ENCODE data around the gene MPZL1. TPM values are rescaled to one million over a fixed set of nuclear protein-coding genes. Genes with fewer than 3 reads are reported as not detected.
A peak's percentile ranks its signal among the peaks of the same experiment; 100 is the strongest.

The MPZL1 gene
- total and polyA plus RNA-seq, 2 of the 13 experiments (the other 11 are each of a cell fraction or from before 2014, with no cell fraction given): 38.0 to 68.7 TPM

GRCh38 chr1:167714439-167715156 lies 7.2 kb upstream of the MPZL1 start (continued):
- TF ChIP-seq MYC (CRISPR knock-in tag; IDR thresholded peaks at IDR 0.05; ENCODE audit: borderline replicate concordance): peak; percentile 96
- no peak for TF ChIP-seq GLMP (CRISPR knock-in tag; IDR thresholded peaks at IDR 0.05; ENCODE audit: borderline replicate concordance)
- TF ChIP-seq ZNF124 (CRISPR knock-in tag; IDR thresholded peaks at IDR 0.05): peak; percentile 25; the same call in 1 of the 2 replicates
- no peak; the same call in 1 of the 2 replicates for TF ChIP-seq ZSCAN30 (CRISPR knock-in tag; IDR thresholded peaks at IDR 0.05)
- 0 out of 2 replicates have a peak, but pooled peaks have one; percentile 37 for TF ChIP-seq BRF2 (CRISPR knock-in tag; IDR thresholded peaks at IDR 0.05)
- peak; percentile 45 for TF ChIP-seq HIC2 (CRISPR knock-in tag; IDR thresholded peaks at IDR 0.05; ENCODE audit: low read depth)
- TF ChIP-seq ARID2 (CRISPR knock-in tag; IDR thresholded peaks at IDR 0.05; ENCODE audit: borderline replicate concordance): 0 out of 2 replicates have a peak, but pooled peaks have one; percentile 54
- peak; percentile 70; the same call in 1 of the 2 replicates for TF ChIP-seq ZNF362 (CRISPR knock-in tag; IDR thresholded peaks at IDR 0.05; ENCODE audit: borderline replicate concordance)
- peak; percentile 89 for TF ChIP-seq ZBTB2 (CRISPR knock-in tag; IDR thresholded peaks at IDR 0.05; ENCODE audit: low read depth)
- TF ChIP-seq HNRNPL (IDR thresholded peaks at IDR 0.05; ENCODE audit: low read depth, low read length): no peak
- no peak for TF ChIP-seq RORA (CRISPR knock-in tag; IDR thresholded peaks at IDR 0.05)
- TF ChIP-seq ZNF543 (CRISPR knock-in tag; IDR thresholded peaks at IDR 0.05): peak; percentile 89
- peak; percentile 89 for TF ChIP-seq ZNF780A (CRISPR knock-in tag; IDR thresholded peaks at IDR 0.05)
- TF ChIP-seq ZNF275 (CRISPR knock-in tag; IDR thresholded peaks at IDR 0.05; ENCODE audit: borderline replicate concordance): peak; percentile 89; the same call in 1 of the 2 replicates
- TF ChIP-seq WIZ (CRISPR knock-in tag; IDR thresholded peaks at IDR 0.05): no peak
- TF ChIP-seq RFXANK (CRISPR knock-in tag; IDR thresholded peaks at IDR 0.05): no peak
- TF ChIP-seq NR2C2 (CRISPR knock-in tag; IDR thresholded peaks at IDR 0.05; ENCODE audit: borderline replicate concordance): peak; percentile 64; the same call in 1 of the 2 replicates
- no peak for TF ChIP-seq ZNF781 (CRISPR knock-in tag; IDR thresholded peaks at IDR 0.05; ENCODE audit: borderline replicate concordance, not compliant biosample characterization)
- no peak for TF ChIP-seq ZNF329 (CRISPR knock-in tag; IDR thresholded peaks at IDR 0.05; ENCODE audit: low read depth)
- TF ChIP-seq ZNF350 (CRISPR knock-in tag; IDR thresholded peaks at IDR 0.05; ENCODE audit: borderline replicate concordance, low read depth): peak; percentile 59
